Hematopoietic multipotent progenitor cell treated with erythropoietin and hydrocortisone succinate and interleukin-3 and kit ligand, for 4 days (in vitro differentiated cells): ENCODE data around the gene TRPM8.
"Not testable (repeated sequence)": the region's sequence is repeated elsewhere in the genome, so short reads cannot be mapped to it uniquely, and the experiment has no call there.

Experiments
- DNase-seq: peaks from one replicate; pipeline ENCODE4 v3.0.0-alpha.2; 2015

The TRPM8 gene

GRCh38 chr2:233938676-233939370 is 21.6 kb downstream of the TRPM8 start:
- no peak for DNase-seq

- DNase-seq: no peak
Measured at GRCh38 chr2:233940376-233941276, 23.5 kb downstream of the TRPM8 start.

- no peak for DNase-seq
Measured at GRCh38 chr2:233942731-233943130, 25.6 kb downstream of the TRPM8 start.

- no peak for DNase-seq
Measured at GRCh38 chr2:233944269-233944668, 27.1 kb downstream of the TRPM8 start.

GRCh38 chr2:233944722-233945121 is 27.5 kb downstream of the TRPM8 start:
- no peak for DNase-seq

GRCh38 chr2:233945146-233945545 is 28.0 kb downstream of the TRPM8 start:
- no peak for DNase-seq

- no peak for DNase-seq
Measured at GRCh38 chr2:233950078-233950825, 33.1 kb downstream of the TRPM8 start.

GRCh38 chr2:233952335-233952734 is 35.2 kb downstream of the TRPM8 start:
- DNase-seq: no peak

- no peak for DNase-seq
Measured at GRCh38 chr2:233953087-233953801, 36.1 kb downstream of the TRPM8 start.

GRCh38 chr2:233960203-233960602 is 43.0 kb downstream of the TRPM8 start:
- no peak for DNase-seq

- no peak for DNase-seq
Measured at GRCh38 chr2:233961905-233962304, 44.7 kb downstream of the TRPM8 start.

- DNase-seq: no peak
Measured at GRCh38 chr2:233964581-233964980, 47.4 kb downstream of the TRPM8 start.

GRCh38 chr2:233965032-233965603 is 47.9 kb downstream of the TRPM8 start:
- no peak for DNase-seq

GRCh38 chr2:233965646-233966045 is 48.5 kb downstream of the TRPM8 start:
- not testable (repeated sequence) for DNase-seq

- no peak for DNase-seq
Measured at GRCh38 chr2:233966388-233966787, 49.2 kb downstream of the TRPM8 start.

GRCh38 chr2:233967164-233967563 is 50.0 kb downstream of the TRPM8 start:
- DNase-seq: no peak

- no peak for DNase-seq
Measured at GRCh38 chr2:233968556-233968955, 51.4 kb downstream of the TRPM8 start.

GRCh38 chr2:233972460-233972859 is 55.3 kb downstream of the TRPM8 start:
- DNase-seq: not testable (repeated sequence)

- DNase-seq: no peak
Measured at GRCh38 chr2:233972941-233973575, 55.9 kb downstream of the TRPM8 start.

- no peak for DNase-seq
Measured at GRCh38 chr2:233973786-233974185, 56.6 kb downstream of the TRPM8 start.

- DNase-seq: no peak
Measured at GRCh38 chr2:233974530-233975071, 57.4 kb downstream of the TRPM8 start.

GRCh38 chr2:233976087-233976486 is 58.9 kb downstream of the TRPM8 start:
- no peak for DNase-seq
